ENCODE measurements around the gene SMC1B. TPM values are rescaled to one million over a fixed set of nuclear protein-coding genes. Genes with fewer than 3 reads are reported as not detected.

Gene SMC1B
- total RNA-seq, 1 experiment from 2014 or later: not detected

- Histone ChIP-seq H3K27me3 (replicated peaks; ENCODE audit: insufficient read depth, low read depth, low read length, poor library complexity) (no peaks in the 10 kb centered on the region), H3K4me3 (ENCODE audit: low read depth, low read length, poor library complexity, severe bottlenecking) (no peak overlapping the region), H3K36me3 (ENCODE audit: insufficient read depth, low read length, poor library complexity, severe bottlenecking) (no peaks in the 10 kb centered on the region), H3K27ac (ENCODE audit: low read depth, low read length, poor library complexity, severe bottlenecking) (no peak overlapping the region), H3K9me3 (ENCODE audit: low read depth, low read length, poor library complexity, severe bottlenecking) (no peaks in the 10 kb centered on the region), H3K4me1 (ENCODE audit: insufficient read depth, low read length, poor library complexity, severe bottlenecking) (peaks cover 29% of the 10 kb centered on the region)
- CTCF ChIA-PET: no interaction called here
- intact Hi-C loops (cut with micrococcal nuclease; ENCODE audit: unreplicated experiment): no loop called here
- TF ChIP-seq EZH2 (IDR thresholded peaks at IDR 0.05; ENCODE audit: borderline replicate concordance, low read depth, low read length, poor library complexity, severe bottlenecking) (no peak), CTCF (conservative IDR thresholded peaks at IDR 0.05; ENCODE audit: low read depth, low read length) (no peak)
- no TSS peak for BruUV-seq (replicated peaks)
- POLR2A ChIA-PET (ENCODE audit: low non-redundant PET): no interaction called here
- no peak for DNase-seq (ENCODE audit: low spot score)
Measured at GRCh38 chr22:45314786-45315185, 98.6 kb downstream of the SMC1B start.

DNA sequence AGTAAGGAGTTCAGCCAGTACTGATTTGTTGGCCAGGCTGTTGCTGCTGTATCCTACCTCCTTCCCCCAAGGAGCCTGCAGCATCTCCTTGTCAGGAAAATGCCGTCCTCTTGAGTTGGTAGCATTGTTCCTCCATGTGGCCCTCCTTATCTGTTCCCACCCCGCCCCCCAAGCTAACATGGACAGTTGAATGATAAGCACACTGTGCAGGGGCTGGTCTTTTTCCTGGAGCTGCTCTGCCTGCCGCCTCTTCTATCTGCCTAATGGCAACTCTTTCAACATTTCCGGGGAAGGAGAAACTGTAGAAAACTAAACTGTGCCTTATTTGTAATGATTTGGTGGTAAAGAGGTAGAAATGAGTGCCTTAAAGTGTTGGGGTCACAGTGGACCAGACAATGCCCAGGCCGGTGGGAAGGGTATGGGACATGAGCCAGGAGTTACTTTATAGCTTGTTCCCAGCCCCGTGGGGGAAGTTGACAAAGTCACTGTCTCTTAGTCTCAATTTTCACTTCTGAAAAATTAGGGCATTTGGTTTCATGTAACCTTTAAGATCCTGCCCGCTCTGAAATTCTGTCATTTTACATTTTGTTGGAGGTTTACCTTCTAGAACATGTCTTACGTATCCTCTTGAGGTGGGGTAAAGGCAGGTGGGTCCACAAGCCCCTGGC lies 99.2 kb downstream of the SMC1B start:
- H3K4me1 ChIP-seq (ENCODE audit: insufficient read depth, low read length, poor library complexity, severe bottlenecking): peaks cover 27% of the 10 kb centered on the region
- TF ChIP-seq CTCF (conservative IDR thresholded peaks at IDR 0.05; ENCODE audit: low read depth, low read length) (no peak), EZH2 (IDR thresholded peaks at IDR 0.05; ENCODE audit: borderline replicate concordance, low read depth, low read length, poor library complexity, severe bottlenecking) (no peak)
- BruUV-seq (replicated peaks): no TSS peak
- intact Hi-C loops (cut with micrococcal nuclease; ENCODE audit: unreplicated experiment): no loop called here
- ChIA-PET CTCF (no interaction called here), POLR2A (ENCODE audit: low non-redundant PET) (no interaction called here)
- H3K9me3 ChIP-seq (ENCODE audit: low read depth, low read length, poor library complexity, severe bottlenecking): no peaks in the 10 kb centered on the region
- H3K36me3 ChIP-seq (ENCODE audit: insufficient read depth, low read length, poor library complexity, severe bottlenecking): no peaks in the 10 kb centered on the region
- no peaks in the 10 kb centered on the region for H3K27me3 ChIP-seq (replicated peaks; ENCODE audit: insufficient read depth, low read depth, low read length, poor library complexity)
- no peak overlapping the region for H3K4me3 ChIP-seq (ENCODE audit: low read depth, low read length, poor library complexity, severe bottlenecking)
- no peak overlapping the region for H3K27ac ChIP-seq (ENCODE audit: low read depth, low read length, poor library complexity, severe bottlenecking)
- DNase-seq (ENCODE audit: low spot score): no peak

DNA sequence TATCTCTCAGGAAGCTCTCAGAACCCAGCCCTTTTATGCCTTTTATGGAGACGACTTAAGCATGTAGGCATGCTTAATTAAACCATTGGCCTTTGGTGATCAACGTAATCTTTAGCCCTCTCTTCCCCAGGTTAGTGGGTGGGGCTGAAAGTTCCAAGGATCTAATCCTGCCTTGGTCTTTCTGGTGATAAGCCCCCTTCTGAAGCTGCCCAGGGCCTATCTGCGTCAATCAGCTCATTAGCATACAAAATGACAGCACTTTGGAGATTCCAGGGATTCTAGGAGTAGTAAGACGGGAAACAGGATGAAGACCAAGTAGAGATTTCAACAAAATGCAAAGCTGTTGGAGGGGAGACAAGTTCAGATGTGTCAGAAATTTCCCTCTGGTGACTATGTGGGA lies 100.5 kb downstream of the SMC1B start:
- H3K4me3 ChIP-seq (ENCODE audit: low read depth, low read length, poor library complexity, severe bottlenecking): no peak overlapping the region
- ChIA-PET POLR2A (ENCODE audit: low non-redundant PET) (interaction anchor here (0.6 kb wide), 1 partner anchor 18 kb away, joined by 3 read pairs; no protein-coding TSS in a partner anchor), CTCF (no interaction called here)
- H3K4me1 ChIP-seq (ENCODE audit: insufficient read depth, low read length, poor library complexity, severe bottlenecking): peaks cover 22% of the 10 kb centered on the region
- no peak for DNase-seq (ENCODE audit: low spot score)
- H3K27me3 ChIP-seq (replicated peaks; ENCODE audit: insufficient read depth, low read depth, low read length, poor library complexity): no peaks in the 10 kb centered on the region
- H3K27ac ChIP-seq (ENCODE audit: low read depth, low read length, poor library complexity, severe bottlenecking): no peak overlapping the region
- TF ChIP-seq CTCF (conservative IDR thresholded peaks at IDR 0.05; ENCODE audit: low read depth, low read length) (no peak), EZH2 (IDR thresholded peaks at IDR 0.05; ENCODE audit: borderline replicate concordance, low read depth, low read length, poor library complexity, severe bottlenecking) (no peak)
- H3K36me3 ChIP-seq (ENCODE audit: insufficient read depth, low read length, poor library complexity, severe bottlenecking): no peaks in the 10 kb centered on the region
- no TSS peak for BruUV-seq (replicated peaks)
- intact Hi-C loops (cut with micrococcal nuclease; ENCODE audit: unreplicated experiment): no loop called here
- H3K9me3 ChIP-seq (ENCODE audit: low read depth, low read length, poor library complexity, severe bottlenecking): no peaks in the 10 kb centered on the region
